Activated CD4-positive, alpha-beta T cell treated with anti-CD3 and anti-CD28 coated beads, Interleukin-2, amount 10 ng/mL, durations not matched to agents 24 days and 14 days (primary cell): ENCODE data around the gene MSRB1. TPM values are rescaled to one million over a fixed set of nuclear protein-coding genes. Genes with fewer than 3 reads are reported as not detected.

ENCODE experiments used
- DNase-seq: peaks from one replicate; pipeline ENCODE4 v3.0.0; 2022
- H3K27ac Mint-ChIP-seq: one replicate; pipeline ENCODE4 v1.8.0; 2022; ENCODE audit warnings: mild to moderate bottlenecking, mixed read lengths
- H3K27me3 Mint-ChIP-seq: one replicate; pipeline ENCODE4 v1.8.0; 2022; ENCODE audit warnings: mixed read lengths
- H3K36me3 Mint-ChIP-seq: one replicate; pipeline ENCODE4 v1.8.0; 2022; ENCODE audit warnings: low read depth, mild to moderate bottlenecking, mixed read lengths
- H3K4me1 Mint-ChIP-seq: one replicate; pipeline ENCODE4 v1.8.0; 2021; ENCODE audit warnings: mixed read lengths
- H3K4me3 Mint-ChIP-seq: one replicate; pipeline ENCODE4 v1.8.0; 2022; ENCODE audit warnings: mild to moderate bottlenecking, moderate library complexity, mixed read lengths
- H3K9me3 Mint-ChIP-seq: one replicate; pipeline ENCODE4 v1.8.0; 2021; ENCODE audit warnings: mixed read lengths
- intact Hi-C: fragments of 100-400 bp; cut with micrococcal nuclease; formaldehyde crosslinking; loops from one replicate; pipeline ENCODE4 v1.15.1; 2023
- total RNA-seq: library from RNA; stranded (reverse); gene quantifications from 2 replicates; pipeline ENCODE4 v1.2.3, GENCODE V29; 2022

The MSRB1 gene
- total RNA-seq, 1 donor from 2014 or later, result 22.8 TPM

GRCh38 chr16:1917056-1917664 is 25.8 kb downstream of the MSRB1 start:
- Mint-ChIP-seq H3K4me1 (peaks cover 7% of the 10 kb centered on the region), H3K27me3 (peaks cover 45% of the 10 kb centered on the region), H3K4me3 (no peak overlapping the region), H3K36me3 (no peaks in the 10 kb centered on the region), H3K27ac (no peak overlapping the region), H3K9me3 (no peaks in the 10 kb centered on the region)
- DNase-seq, result no peak
- intact Hi-C loops, result no loop called here

DNA sequence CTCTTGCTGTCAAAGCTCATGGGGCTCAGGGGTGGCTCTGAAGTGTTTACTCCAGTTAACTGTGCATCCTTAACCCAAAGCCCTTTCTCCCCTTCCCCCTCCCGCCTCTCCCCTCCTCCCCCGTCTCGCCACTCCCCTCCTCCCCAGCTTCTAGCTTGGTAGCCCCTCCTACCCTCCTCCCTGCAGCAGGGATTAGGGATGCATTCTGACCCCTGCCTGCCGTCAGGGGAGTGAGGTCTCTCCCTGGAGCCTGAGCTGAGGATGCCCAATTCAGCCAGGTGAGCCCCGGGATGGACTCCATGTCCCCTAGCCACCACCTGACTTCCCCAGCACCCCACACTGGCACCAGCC is 26.4 kb downstream of the MSRB1 start:
- intact Hi-C loops, result no loop called here
- peaks cover 45% of the 10 kb centered on the region for H3K27me3 Mint-ChIP-seq
- H3K4me3 Mint-ChIP-seq, result no peak overlapping the region
- no peak for DNase-seq
- peaks cover 7% of the 10 kb centered on the region for H3K4me1 Mint-ChIP-seq
- no peaks in the 10 kb centered on the region for H3K9me3 Mint-ChIP-seq
- no peaks in the 10 kb centered on the region for H3K36me3 Mint-ChIP-seq
- H3K27ac Mint-ChIP-seq, result no peak overlapping the region

GRCh38 chr16:1915732-1916639 is 27.0 kb downstream of the MSRB1 start:
- H3K27ac Mint-ChIP-seq, result no peak overlapping the region
- no peaks in the 10 kb centered on the region for H3K9me3 Mint-ChIP-seq
- intact Hi-C loops, result no loop called here
- peaks cover 38% of the 10 kb centered on the region for H3K27me3 Mint-ChIP-seq
- peaks cover 4% of the 10 kb centered on the region for H3K4me1 Mint-ChIP-seq
- no peak for DNase-seq
- no peak overlapping the region for H3K4me3 Mint-ChIP-seq
- H3K36me3 Mint-ChIP-seq, result no peaks in the 10 kb centered on the region

DNA sequence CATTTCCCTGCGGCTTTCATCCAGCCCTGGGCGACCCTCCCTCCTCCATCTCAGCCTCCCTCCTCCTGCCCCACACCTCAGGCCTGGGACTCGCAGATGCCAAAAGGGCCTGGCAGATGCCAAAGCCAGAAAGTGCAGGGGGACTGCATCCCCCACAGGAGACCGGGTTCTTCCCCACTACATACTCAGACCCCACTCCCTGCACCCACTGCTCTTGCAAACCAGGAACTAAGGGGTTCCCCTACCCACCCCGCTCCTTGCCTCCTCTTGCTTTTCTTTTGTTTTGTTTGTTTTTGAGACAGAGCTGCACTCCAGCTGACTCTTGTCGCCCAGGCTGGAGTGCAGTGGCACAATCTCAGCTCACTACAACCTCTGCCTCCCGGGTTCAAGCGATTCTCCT is 28.0 kb downstream of the MSRB1 start:
- H3K27ac Mint-ChIP-seq, result no peak overlapping the region
- no peaks in the 10 kb centered on the region for H3K9me3 Mint-ChIP-seq
- no peaks in the 10 kb centered on the region for H3K4me1 Mint-ChIP-seq
- DNase-seq, result no peak
- H3K27me3 Mint-ChIP-seq, result peaks cover 30% of the 10 kb centered on the region
- H3K36me3 Mint-ChIP-seq, result no peaks in the 10 kb centered on the region
- H3K4me3 Mint-ChIP-seq, result no peak overlapping the region
- intact Hi-C loops, result no loop called here

DNA sequence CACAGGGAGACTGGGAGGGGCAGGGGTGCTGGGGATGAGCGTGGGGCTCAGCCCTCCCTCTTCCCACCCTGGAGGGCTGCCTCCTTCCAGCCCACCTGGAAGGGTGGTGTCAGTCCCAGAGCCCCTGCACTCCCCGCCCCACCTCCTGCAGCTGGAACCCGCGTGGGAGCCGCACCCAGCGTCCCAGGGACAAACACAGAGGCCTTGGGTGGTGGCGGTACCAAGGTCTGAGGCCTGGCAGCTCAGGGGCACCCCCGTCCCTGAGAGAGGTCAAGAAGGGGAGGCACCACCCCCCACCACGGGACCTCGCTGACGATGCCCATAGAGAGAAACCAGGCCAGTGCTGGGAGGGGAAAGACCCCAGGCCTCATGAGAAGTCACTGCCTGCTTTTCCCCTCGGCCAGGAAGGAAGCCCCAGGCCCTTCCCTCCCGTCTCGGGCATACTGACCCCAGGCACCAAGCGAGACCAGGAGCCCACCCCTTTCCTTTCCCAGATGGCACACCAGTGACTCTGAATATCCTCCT is 28.9 kb downstream of the MSRB1 start:
- H3K36me3 Mint-ChIP-seq, result no peaks in the 10 kb centered on the region
- H3K27me3 Mint-ChIP-seq, result peaks cover 27% of the 10 kb centered on the region
- intact Hi-C loops, result no loop called here
- no peaks in the 10 kb centered on the region for H3K9me3 Mint-ChIP-seq
- H3K4me1 Mint-ChIP-seq, result no peaks in the 10 kb centered on the region
- H3K27ac Mint-ChIP-seq, result no peak overlapping the region
- H3K4me3 Mint-ChIP-seq, result no peak overlapping the region
- DNase-seq, result no peak

DNA sequence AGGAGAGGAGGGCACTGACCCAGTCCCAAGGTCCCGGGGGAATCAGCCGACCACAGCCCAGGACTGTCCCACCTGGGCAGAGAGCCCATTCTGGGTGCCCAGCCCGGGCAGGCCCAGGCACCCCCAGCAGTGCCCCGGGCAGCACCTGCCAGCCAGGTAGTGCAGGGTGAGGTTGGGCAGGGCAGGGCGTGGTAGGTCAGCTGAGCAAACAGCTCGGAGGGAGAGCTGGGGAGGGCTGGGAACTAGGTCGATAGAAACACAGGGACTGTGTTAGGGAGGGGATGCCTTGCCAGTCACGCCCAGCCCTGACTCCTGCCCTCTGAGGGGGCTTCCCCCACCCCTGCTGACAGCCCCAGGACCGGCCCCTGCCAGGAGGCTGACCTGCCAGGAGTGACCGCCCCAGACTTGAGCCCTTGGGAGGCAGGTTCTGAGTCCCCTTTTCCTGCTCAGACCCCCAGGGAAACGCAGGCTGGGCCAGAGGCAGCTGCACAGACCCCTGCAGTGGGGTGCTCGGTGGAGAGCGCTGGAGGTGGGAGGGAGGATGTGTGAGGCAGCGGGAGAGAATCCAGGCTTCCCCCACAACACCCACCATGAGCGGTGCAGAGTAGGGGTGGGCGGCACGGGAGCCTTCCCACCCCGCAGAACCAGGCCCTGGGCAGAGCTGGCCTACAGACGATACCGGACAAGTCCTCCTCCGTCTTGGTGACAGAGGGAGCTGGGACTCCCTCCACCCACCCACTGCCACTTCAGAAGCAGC is 29.5 kb downstream of the MSRB1 start:
- H3K27ac Mint-ChIP-seq, result no peak overlapping the region
- H3K4me1 Mint-ChIP-seq, result no peaks in the 10 kb centered on the region
- H3K27me3 Mint-ChIP-seq, result peaks cover 26% of the 10 kb centered on the region
- no peak for DNase-seq
- H3K4me3 Mint-ChIP-seq, result no peak overlapping the region
- no peaks in the 10 kb centered on the region for H3K9me3 Mint-ChIP-seq
- intact Hi-C loops, result no loop called here
- no peaks in the 10 kb centered on the region for H3K36me3 Mint-ChIP-seq

DNA sequence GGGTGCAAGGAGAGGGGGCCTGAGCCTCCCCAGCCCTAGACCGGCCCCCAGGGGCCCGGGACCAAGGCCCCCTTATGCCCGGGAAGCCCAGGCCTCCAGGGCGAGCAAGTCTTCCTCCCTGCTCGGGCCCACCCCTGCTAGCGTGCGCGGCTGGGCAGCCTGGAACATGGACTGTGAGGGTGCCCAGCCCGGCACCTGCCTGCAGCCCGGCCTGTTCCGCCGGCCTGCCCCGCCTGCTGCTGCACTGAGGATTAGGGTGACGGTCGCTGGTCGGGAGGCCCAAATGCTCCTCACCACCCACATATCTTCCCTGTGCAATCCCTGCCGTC is 30.8 kb downstream of the MSRB1 start:
- H3K9me3 Mint-ChIP-seq, result no peaks in the 10 kb centered on the region
- no peaks in the 10 kb centered on the region for H3K4me1 Mint-ChIP-seq

GRCh38 chr16:1911467-1912214 is 31.4 kb downstream of the MSRB1 start:
- Mint-ChIP-seq H3K27me3 (peaks cover 23% of the 10 kb centered on the region), H3K27ac (no peak overlapping the region), H3K9me3 (no peaks in the 10 kb centered on the region), H3K4me3 (no peak overlapping the region), H3K4me1 (no peaks in the 10 kb centered on the region), H3K36me3 (no peaks in the 10 kb centered on the region)
- DNase-seq, result no peak
- intact Hi-C loops, result no loop called here

More for the DNA sequence above, 30.8 kb downstream of the MSRB1 start:
- intact Hi-C loops, result no loop called here
- DNase-seq, result no peak
- Mint-ChIP-seq H3K4me3 (no peak overlapping the region), H3K27ac (no peak overlapping the region), H3K36me3 (no peaks in the 10 kb centered on the region), H3K27me3 (peaks cover 27% of the 10 kb centered on the region)

DNA sequence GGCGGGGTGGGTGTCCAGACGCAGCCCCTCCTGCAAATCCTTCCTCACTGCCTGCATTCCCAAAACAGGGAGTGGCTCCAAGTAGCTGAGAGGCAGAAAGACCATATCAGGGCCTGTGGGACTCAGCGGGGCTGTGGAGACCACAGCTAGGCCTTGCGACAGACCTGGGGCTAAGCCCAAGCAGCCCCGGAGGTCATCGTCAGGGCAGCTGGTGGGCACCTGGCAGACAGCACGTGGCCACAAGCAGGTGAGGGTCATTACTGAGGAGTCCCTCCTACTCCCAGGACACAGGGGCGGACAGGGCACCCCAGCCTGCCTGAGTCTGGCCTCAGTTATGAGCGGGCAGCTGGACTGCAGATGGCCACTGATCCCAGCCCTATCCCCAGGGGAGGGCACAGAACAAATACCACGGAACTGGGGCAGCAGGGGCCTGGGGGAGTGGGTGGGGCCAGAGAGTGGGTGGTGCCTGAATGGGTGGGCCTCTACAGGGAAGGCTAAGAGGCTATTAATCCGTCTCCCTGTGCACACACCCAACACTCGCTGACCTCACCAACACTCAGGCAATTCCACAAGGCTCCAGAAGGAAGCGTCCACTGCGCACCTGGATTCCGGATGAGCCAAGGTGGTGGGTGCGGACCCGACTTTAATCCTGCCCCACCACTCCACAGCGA is 33.3 kb downstream of the MSRB1 start:
- H3K27ac Mint-ChIP-seq, result no peak overlapping the region
- H3K4me3 Mint-ChIP-seq, result no peak overlapping the region
- intact Hi-C loops, result no loop called here
- H3K36me3 Mint-ChIP-seq, result no peaks in the 10 kb centered on the region
- H3K9me3 Mint-ChIP-seq, result no peaks in the 10 kb centered on the region
- peaks cover 8% of the 10 kb centered on the region for H3K27me3 Mint-ChIP-seq
- no peak for DNase-seq
- no peaks in the 10 kb centered on the region for H3K4me1 Mint-ChIP-seq

GRCh38 chr16:1908983-1909382 is 34.0 kb downstream of the MSRB1 start:
- H3K27ac Mint-ChIP-seq, result no peak overlapping the region
- no peak overlapping the region for H3K4me3 Mint-ChIP-seq
- H3K4me1 Mint-ChIP-seq, result no peaks in the 10 kb centered on the region
- no peak for DNase-seq
- intact Hi-C loops, result no loop called here
- no peaks in the 10 kb centered on the region for H3K36me3 Mint-ChIP-seq
- no peaks in the 10 kb centered on the region for H3K9me3 Mint-ChIP-seq
- H3K27me3 Mint-ChIP-seq, result peaks cover 6% of the 10 kb centered on the region

GRCh38 chr16:1908184-1908583 is 34.8 kb downstream of the MSRB1 start:
- no peaks in the 10 kb centered on the region for H3K36me3 Mint-ChIP-seq
- H3K27me3 Mint-ChIP-seq, result peaks cover 6% of the 10 kb centered on the region
- no peaks in the 10 kb centered on the region for H3K4me1 Mint-ChIP-seq
- H3K9me3 Mint-ChIP-seq, result no peaks in the 10 kb centered on the region
- no peak overlapping the region for H3K27ac Mint-ChIP-seq
- no peak overlapping the region for H3K4me3 Mint-ChIP-seq
- intact Hi-C loops, result no loop called here
- DNase-seq, result no peak

DNA sequence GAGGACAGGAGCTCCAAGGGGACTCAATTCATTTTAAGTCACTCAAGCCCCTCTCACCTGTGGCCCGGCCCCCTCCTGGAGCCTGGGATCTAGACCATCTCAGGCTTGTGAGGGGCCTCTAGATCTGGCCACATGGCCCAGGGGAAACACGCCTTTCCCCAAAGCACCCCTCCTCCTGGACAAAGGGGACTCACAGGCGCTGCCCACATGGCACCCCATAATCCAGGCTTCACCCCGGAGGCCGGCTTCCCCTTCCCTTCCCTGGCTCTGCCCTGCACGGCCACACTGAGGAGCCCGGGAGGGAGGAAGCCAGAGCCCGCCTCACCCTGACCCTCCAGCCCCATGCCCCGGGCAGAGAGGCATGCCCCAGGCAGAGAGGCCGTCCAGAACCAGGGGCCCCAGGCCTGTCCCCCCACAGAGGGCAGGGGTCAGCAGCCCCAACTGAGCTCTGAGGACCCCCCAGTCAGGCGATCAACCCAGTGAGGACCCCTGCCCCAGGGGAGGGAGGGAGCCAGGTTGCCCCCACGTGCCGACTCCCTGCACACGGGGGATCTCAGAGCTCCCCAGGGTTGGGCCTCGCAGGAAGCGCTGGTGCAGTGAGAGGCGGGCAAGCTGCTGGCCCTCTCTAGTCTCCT is 35.7 kb downstream of the MSRB1 start:
- Mint-ChIP-seq H3K27ac (no peak overlapping the region), H3K4me1 (no peaks in the 10 kb centered on the region), H3K27me3 (peaks cover 6% of the 10 kb centered on the region), H3K36me3 (no peaks in the 10 kb centered on the region), H3K4me3 (no peak overlapping the region), H3K9me3 (no peaks in the 10 kb centered on the region)
- no peak for DNase-seq
- intact Hi-C loops, result no loop called here

DNA sequence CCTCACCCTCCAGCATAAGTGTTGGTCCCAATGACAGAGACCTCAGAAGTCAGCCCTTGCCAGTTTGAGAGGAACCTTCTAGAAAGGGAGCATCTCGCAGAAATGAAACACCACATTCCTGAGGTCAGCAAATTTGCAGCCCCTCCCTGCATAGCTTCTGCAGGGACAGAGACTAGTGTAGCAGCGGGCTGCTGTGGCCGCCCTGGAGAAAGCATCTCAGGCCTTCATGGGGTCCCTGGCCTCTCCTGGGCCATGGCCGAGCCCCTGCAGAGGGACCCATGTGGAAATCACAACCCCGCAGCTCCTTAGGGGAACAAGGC is 36.2 kb downstream of the MSRB1 start:
- intact Hi-C loops, result no loop called here
- no peak for DNase-seq
- H3K27me3 Mint-ChIP-seq, result peaks cover 6% of the 10 kb centered on the region
- H3K4me3 Mint-ChIP-seq, result no peak overlapping the region
- no peaks in the 10 kb centered on the region for H3K4me1 Mint-ChIP-seq
- no peak overlapping the region for H3K27ac Mint-ChIP-seq
- no peaks in the 10 kb centered on the region for H3K36me3 Mint-ChIP-seq
- no peaks in the 10 kb centered on the region for H3K9me3 Mint-ChIP-seq
